GM18951 (cell line): ENCODE results near the gene HSD11B2.

ENCODE experiments used
- POLR2A ChIP-seq: IDR thresholded peaks from 4 replicates; pipeline ENCODE4 v1.6.1; 2011; ENCODE audit warnings: mild to moderate bottlenecking; ENCODE audit not compliant: insufficient read length, insufficient read depth; ENCODE audit errors: extremely low read depth
- in situ Hi-C: fragments of 300-500 bp; cut with MboI; formaldehyde crosslinking; loops from one replicate; pipeline ENCODE4 v1.12.0; 2022; ENCODE audit warnings: low sequenced_read_pairs, mixed read lengths, inconsistent platforms; ENCODE audit not compliant: unreplicated experiment

The HSD11B2 gene

GRCh38 chr16:67480833-67481560 is 50.1 kb downstream of the HSD11B2 start, which contains the start of gene ATP6V0D1:
Gene ATP6V0D1 (minus strand): TSS chr16:67481157. CDS start chr16:67481086, 71 bp downstream.
- in situ Hi-C loops, result no loop called here
- TF ChIP-seq POLR2A, result peak; percentile 70

GRCh38 chr16:67481561-67482232 is 50.8 kb downstream of the HSD11B2 start:
- TF ChIP-seq POLR2A, result no peak

GRCh38 chr16:67482233-67482924 is 51.5 kb downstream of the HSD11B2 start:
- no peak for TF ChIP-seq POLR2A
- in situ Hi-C loops, result no loop called here

More at GRCh38 chr16:67481561-67482232, 50.8 kb downstream of the HSD11B2 start:
- in situ Hi-C loops, result no loop called here

- in situ Hi-C loops, result no loop called here
Observed at GRCh38 chr16:67483150-67483549, 52.2 kb downstream of the HSD11B2 start, which contains the start of gene AGRP. Gene AGRP (minus strand): TSS chr16:67483547. CDS start chr16:67483398, 149 bp downstream.

GRCh38 chr16:67483731-67484525 is 53.0 kb downstream of the HSD11B2 start:
- in situ Hi-C loops, result no loop called here
- TF ChIP-seq POLR2A, result no peak

More at GRCh38 chr16:67483150-67483549, 52.2 kb downstream of the HSD11B2 start, which contains the start of gene AGRP:
- TF ChIP-seq POLR2A, result no peak

GRCh38 chr16:67486805-67487204 is 55.9 kb downstream of the HSD11B2 start:
- no peak for TF ChIP-seq POLR2A

More at GRCh38 chr16:67486805-67487204, 55.9 kb downstream of the HSD11B2 start:
- in situ Hi-C loops, result no loop called here
